ENCODE results near the gene CYB561D1. TPM values are rescaled to one million over a fixed set of nuclear protein-coding genes. Genes with fewer than 3 reads are reported as not detected.

CYB561D1 gene
- total and polyA plus RNA-seq, 2 of the 8 experiments (the other 6 are each of a cell fraction or from before 2014, with no cell fraction given) = 3.6 to 3.8 TPM

DNA sequence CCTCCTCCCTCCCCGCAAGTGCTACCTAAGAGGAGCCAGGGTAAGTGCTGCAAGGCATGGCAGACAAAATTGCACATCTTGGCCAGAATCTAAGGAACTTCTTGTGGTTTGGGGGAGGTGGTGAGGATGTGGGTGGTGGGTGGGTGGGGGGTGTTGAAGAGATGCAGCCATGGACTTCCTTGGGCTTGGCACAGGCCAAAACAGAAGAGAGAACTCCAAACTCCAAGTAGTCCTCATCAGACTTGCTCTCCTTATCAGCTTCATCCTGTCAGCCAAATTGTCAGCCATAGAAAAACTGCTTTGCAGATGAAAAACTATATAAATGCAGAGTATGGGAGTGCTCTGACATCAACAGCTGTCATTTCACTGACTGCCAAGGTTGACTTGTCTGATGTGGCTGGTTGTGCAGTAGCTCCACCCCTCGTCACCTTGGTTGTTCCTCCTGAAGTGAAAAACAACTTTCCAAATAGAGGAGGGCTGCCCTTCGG is 8.5 kb downstream of the CYB561D1 start:
- no peak overlapping the region for H4K91ac ChIP-seq (replicated peaks; ENCODE audit: insufficient read length, low read length)
- TF ChIP-seq JUN (IDR thresholded peaks at IDR 0.05; ENCODE audit: low read depth, low read length) (no peak), EZH2 (IDR thresholded peaks at IDR 0.05; ENCODE audit: low read depth, low read length, severe bottlenecking) (no peak)
- no peak overlapping the region for H4K8ac ChIP-seq (ENCODE audit: extremely low read depth, insufficient read depth, low read length)
- no peaks in the 10 kb centered on the region; a peak in 1 of 7 replicates for H3K27me3 ChIP-seq (replicated peaks in 1 of 4; ENCODE audit: control insufficient read depth in 3 of 4, extremely low read depth in 1 of 4, insufficient read depth in 3 of 4, low read length in 3 of 4)
- H2AFZ ChIP-seq (ENCODE audit: low read length) = no peak overlapping the region
- H3K9ac ChIP-seq (replicated peaks in 1 of 4; ENCODE audit: extremely low read depth in 1 of 4, low read depth in 3 of 4, low read length in 3 of 4) = no peak overlapping the region
- H3K23me2 ChIP-seq (ENCODE audit: low read depth, low read length) = no peaks in the 10 kb centered on the region
- peaks cover 0 to 11% (median 5%) of the 10 kb centered on the region in 4 experiments; a peak in 5 of 7 replicates for H3K4me1 ChIP-seq (replicated peaks in 1 of 4; ENCODE audit: control insufficient read depth in 3 of 4, insufficient read depth in 4 of 4, low read length in 3 of 4)
- no peak overlapping the region for H3K4me2 ChIP-seq (ENCODE audit: insufficient read depth in 1 of 2, low read depth in 2 of 2, low read length in 2 of 2)
- no peak overlapping the region for H2BK20ac ChIP-seq (ENCODE audit: low read length)
- H3K9me3 ChIP-seq (ENCODE audit: insufficient read depth in 2 of 2, low read depth in 1 of 2, low read length in 1 of 2) = no peaks in the 10 kb centered on the region
- H3K79me2 ChIP-seq (ENCODE audit: control insufficient read depth in 1 of 2, insufficient read depth in 2 of 2, low read length in 2 of 2) = no peaks in the 10 kb centered on the region
- no peaks in the 10 kb centered on the region for H3K79me1 ChIP-seq (ENCODE audit: low read depth, low read length)
- no peak overlapping the region for H4K5ac ChIP-seq (ENCODE audit: insufficient read length, low read depth, low read length)
- peaks cover 0 to 2% (median 0%) of the 10 kb centered on the region in 4 experiments; a peak in 2 of 8 replicates for H3K36me3 ChIP-seq (ENCODE audit: control insufficient read depth in 2 of 4, insufficient read depth in 4 of 4, low read length in 3 of 4)
- no peak overlapping the region for H3K4me3 ChIP-seq (ENCODE audit: extremely low read depth in 1 of 4, insufficient read depth in 2 of 4, low read depth in 3 of 4, low read length in 4 of 4)
- H2AK5ac ChIP-seq (ENCODE audit: low read depth, low read length) = no peak overlapping the region
- H2BK12ac ChIP-seq (ENCODE audit: low read depth, low read length) = no peak overlapping the region
- peaks cover 2% of the 10 kb centered on the region in 2 experiments for H4K20me1 ChIP-seq (replicated peaks in 1 of 2; ENCODE audit: control insufficient read depth in 1 of 2, insufficient read depth in 2 of 2, low read length in 2 of 2)
- WGBS, 2 experiments (ENCODE audit: extremely low coverage in 1 of 2, insufficient coverage in 1 of 2, insufficient read length in 1 of 2, insufficient replicate concordance in 2 of 2, low coverage in 1 of 2, low lambda C conversion rate in 2 of 2, missing lambda C conversion rate in 1 of 2) = 79% methylated on average over 3 of the region's 3 CpGs; no CpG with 5 or more reads in 1 of the 2 experiments
- H2BK15ac ChIP-seq (ENCODE audit: low read length) = no peak overlapping the region
- DNase-seq (ENCODE audit: low read depth in 1 of 2, low spot score in 2 of 2) = no peak
- H2BK5ac ChIP-seq (ENCODE audit: low read depth, low read length) = no peak overlapping the region
- ChIA-PET CTCF (ENCODE audit: partially characterized antibody) (interaction anchor here (1.0 to 43.7 kb wide), 4 partner anchors 6 to 195 kb away, joined by 3 to 1755 read pairs (median 666); partner anchors contain the start of genes AMIGO1, ATXN7L2, CYB561D1 and GPR61), POLR2A (ENCODE audit: partially characterized antibody) (interaction anchor here (2.1 kb wide), 1 partner anchor 7 kb away, joined by 7 read pairs; the partner anchor contains the start of gene AMIGO1)
- H2BK120ac ChIP-seq (replicated peaks; ENCODE audit: low read depth, low read length) = no peak overlapping the region
- no peak overlapping the region for H3K27ac ChIP-seq (ENCODE audit: low read depth, low read length)
- H3K56ac ChIP-seq (replicated peaks; ENCODE audit: insufficient read length, low read depth, low read length) = no peak overlapping the region
- H3K14ac ChIP-seq (ENCODE audit: insufficient read length) = no peak overlapping the region
- H3K4ac ChIP-seq (replicated peaks; ENCODE audit: insufficient read length, low read depth, low read length) = no peak overlapping the region
- H3K23ac ChIP-seq (ENCODE audit: insufficient read length) = no peak overlapping the region
- H3K18ac ChIP-seq (ENCODE audit: extremely low read depth, low read length) = no peak overlapping the region
- FAIRE-seq = no peak

All from H1 (cell line).